ENCODE measurements around the gene NXNL2.

- TF ChIP-seq, protein P1, sequence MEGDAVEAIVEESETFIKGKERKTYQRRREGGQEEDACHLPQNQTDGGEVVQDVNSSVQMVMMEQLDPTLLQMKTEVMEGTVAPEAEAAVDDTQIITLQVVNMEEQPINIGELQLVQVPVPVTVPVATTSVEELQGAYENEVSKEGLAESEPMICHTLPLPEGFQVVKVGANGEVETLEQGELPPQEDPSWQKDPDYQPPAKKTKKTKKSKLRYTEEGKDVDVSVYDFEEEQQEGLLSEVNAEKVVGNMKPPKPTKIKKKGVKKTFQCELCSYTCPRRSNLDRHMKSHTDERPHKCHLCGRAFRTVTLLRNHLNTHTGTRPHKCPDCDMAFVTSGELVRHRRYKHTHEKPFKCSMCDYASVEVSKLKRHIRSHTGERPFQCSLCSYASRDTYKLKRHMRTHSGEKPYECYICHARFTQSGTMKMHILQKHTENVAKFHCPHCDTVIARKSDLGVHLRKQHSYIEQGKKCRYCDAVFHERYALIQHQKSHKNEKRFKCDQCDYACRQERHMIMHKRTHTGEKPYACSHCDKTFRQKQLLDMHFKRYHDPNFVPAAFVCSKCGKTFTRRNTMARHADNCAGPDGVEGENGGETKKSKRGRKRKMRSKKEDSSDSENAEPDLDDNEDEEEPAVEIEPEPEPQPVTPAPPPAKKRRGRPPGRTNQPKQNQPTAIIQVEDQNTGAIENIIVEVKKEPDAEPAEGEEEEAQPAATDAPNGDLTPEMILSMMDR (IDR thresholded peaks at IDR 0.05; ENCODE audit: low read depth, low read length), result no peak
- TF ChIP-seq POLR2A (IDR thresholded peaks at IDR 0.05; ENCODE audit: extremely low read depth, insufficient read length) (no peak), MAX (IDR thresholded peaks at IDR 0.05; ENCODE audit: low read depth, low read length) (no peak), MYC (IDR thresholded peaks at IDR 0.05; ENCODE audit: low read depth, low read length) (no peak)
These were observed 30.9 kb upstream of the NXNL2 start for GRCh38 chr9:88503845-88504764.

All from NB4 (cell line).